ENCODE data around the gene TEN1.
"Not testable (repeated sequence)": the region's sequence is repeated elsewhere in the genome, so short reads cannot be mapped to it uniquely, and the experiment has no call there.

The TEN1 gene

DNA sequence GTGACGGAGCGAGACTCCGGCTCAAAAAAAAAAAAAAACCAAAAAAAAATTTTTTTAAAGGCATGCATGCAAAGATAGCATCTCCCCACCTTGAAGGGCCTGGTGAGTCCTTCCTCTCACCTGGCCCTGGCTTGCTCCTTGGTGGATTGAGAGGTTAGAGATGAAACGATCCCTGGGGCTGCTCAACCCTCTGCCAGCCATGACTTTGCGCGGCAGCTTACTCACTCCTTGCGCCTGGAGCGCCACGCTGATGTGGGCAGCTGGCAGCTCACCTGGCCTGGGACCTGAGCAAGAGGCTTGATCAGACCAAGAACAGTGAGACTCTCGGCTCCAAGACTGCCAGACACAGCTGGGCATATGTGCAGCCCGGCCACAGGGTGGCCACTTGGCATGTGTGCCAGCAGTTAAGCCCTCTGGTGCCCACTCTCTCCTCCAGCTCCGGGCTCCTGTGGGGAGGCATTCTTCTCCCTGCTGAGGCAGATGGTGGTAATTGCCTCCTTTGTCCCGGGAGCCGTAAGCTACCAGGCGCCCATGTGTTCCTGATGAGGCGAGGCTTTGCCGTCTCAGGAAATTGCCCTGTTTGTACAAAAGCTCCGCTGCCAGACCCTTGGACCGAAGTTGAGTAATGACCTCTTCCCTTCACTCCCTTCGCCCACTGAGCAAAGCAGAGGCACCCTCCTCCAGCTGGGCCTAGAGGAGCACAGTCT lies 53.2 kb downstream of the TEN1 start:
- no peak for DNase-seq

DNA sequence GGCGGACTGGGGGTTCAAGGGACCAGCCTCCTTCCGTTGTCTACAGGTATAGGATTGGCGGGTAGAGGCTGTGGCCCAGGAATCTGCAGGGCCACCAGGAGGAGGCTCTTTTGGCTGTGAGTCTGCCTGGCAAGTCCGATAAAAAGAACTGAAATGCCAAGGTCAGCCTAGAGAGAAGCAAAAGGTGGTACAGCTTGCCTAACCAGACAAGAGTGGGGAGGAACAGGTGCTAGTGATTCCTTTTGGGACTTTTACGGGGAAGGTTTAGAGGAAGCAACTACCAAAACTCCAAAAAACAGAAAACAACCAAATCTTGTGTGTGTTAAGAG lies 53.7 kb downstream of the TEN1 start:
- no peak for DNase-seq

DNA sequence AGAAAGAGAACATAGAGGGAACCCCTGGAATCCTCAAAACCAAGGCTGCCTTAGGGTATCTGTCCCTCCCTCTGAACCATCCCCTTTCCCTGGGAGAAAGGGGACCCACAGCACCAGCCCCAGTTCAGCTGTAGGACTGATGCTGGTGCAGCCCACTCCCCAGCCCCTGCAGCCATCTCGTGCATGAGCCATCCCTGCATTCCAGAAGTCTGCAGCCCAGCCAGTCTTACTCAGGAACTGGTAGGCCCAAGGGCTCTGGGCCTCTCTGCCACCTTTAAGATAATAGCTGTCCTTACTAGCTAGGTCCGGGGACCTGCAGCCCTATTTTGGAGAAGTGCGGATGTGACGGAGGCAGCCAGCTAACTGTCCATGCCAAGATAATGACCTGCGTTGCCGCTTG lies 54.1 kb downstream of the TEN1 start:
- no peak for DNase-seq

DNA sequence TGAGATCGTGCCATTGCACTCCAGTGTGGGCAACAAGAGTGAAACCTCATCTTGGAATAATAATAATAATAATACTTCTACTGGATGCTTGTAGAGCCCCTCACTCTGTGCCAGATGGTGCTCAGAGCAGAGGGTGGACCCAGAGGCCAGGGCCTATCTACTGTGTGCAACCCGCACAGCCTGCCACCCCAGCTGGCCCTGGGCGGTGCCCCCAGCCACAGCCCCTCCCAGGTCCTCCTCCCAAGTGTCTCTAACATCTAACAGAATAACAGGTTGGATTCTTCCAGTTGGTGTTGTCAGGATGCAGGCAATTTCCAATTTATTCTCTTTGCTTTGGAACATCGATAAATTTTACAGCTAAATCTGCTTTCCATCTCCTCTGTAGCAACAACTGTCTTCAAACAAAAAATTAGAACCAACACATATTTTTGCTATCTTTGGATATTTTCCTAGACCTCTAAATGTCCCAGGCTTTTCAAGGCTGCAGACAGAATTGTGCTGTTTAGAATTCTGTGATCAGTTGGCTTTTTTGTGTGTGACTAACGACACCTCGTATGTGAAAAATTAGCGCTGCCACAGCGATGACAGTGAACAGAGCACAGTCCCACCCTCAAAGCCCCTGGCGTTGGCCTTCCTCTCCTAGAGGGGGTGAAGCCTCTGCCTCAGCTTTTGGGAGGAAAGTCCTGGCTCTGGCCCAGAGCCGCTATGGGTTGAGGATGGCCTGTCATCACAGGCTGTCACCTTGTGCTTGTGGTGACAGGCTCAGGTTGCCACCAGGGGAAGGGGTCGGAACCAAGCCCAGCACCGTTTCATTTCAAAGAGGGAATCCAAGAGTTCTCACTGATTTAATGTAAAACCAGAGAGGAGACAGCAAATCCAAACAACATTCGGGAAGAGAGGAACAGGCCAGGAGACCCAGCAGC lies 55.6 kb downstream of the TEN1 start:
- no peak for DNase-seq

DNA sequence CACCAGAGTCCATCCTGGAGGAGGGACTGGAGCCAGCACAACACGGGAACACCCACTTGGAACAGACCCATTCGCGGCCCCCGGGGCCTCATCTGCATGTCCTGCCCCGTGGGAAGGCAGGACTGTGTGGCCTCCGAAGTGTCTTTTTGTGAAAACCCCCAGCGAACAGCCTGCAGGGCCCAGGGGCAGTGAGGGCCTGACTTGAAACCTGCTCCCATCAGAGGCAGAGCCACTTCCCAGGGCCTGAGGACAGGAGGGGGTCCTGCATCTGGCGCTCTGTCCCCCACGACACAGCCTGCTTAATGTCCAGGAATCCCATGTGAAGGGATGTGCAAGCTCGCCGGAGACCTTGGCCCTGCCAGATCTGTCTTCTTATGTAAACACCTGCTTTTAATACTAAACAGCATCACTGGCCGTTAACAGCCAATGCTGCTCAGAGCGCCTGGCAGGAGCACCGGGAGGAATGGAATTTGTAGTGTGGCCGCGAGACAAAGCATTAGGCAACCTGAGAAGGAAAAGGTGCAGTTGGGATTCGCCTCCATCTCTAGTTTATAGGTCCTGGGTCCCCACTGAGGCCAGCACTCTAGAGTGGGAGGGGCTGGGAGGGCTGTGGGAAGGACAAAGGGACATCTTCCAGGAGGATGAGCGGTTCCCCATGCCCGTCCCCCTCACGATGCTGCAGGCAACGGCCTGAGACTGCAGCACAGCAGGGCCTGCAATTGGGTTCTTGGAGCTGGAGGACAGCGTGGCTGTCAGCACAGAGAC lies 57.6 kb downstream of the TEN1 start:
- no peak for DNase-seq

DNA sequence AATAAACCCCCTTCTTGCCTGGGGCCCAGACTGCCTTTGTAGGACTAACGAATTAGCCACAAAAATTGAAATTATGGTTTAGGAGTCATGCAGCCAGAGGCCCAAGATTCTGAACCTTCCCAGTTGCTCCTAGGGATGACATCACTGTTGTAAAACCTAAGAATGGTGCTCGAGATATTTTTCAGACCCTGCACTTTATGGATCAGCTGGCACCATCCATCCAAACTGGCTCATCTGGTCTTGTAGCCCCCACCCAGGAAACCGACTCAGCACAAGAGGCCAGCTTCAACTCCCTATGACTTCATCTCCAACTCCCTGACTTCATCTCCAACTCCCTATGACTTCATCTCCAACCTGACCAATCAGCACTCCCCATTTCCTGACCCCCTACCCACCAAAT lies 59.0 kb downstream of the TEN1 start:
- no peak for DNase-seq

DNA sequence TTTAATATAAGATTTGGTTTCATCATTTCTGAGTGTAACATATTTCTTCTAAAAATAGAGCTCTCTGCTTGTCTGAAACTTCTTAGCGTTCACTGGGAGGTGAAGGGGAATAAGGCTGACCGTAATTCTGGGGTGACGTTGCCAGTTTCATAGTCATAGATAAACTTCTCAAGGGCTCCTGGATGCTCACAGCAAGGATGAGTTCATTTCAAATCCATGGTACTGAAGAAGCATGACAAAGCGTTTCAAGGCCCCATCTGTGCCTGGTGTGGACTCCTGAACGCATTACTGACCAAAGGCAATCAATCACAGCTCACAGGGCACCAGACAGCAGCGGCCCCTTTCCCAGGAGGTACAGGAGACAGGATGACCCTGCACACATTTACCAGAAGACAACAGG lies 60.1 kb downstream of the TEN1 start:
- DNase-seq: no peak

DNA sequence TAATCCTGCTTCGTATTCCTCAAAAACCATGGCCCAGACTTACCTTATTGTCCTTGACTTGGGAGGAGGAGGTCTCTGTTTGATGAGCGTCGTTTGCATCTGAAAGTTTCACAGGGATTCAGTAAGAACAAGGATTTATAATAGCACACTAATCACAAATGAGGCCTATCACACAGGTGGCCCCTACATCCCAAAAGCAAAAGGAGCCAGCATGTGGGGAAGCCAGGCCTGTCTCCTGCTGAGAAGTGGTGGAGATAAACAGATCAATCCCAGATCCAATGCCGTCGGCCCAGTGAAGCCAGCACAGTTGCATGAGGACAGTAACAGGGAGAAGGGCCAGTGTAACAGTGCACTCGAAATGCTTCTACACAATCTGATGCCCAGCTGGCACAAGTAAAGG lies 61.3 kb downstream of the TEN1 start:
- no peak for DNase-seq

DNA sequence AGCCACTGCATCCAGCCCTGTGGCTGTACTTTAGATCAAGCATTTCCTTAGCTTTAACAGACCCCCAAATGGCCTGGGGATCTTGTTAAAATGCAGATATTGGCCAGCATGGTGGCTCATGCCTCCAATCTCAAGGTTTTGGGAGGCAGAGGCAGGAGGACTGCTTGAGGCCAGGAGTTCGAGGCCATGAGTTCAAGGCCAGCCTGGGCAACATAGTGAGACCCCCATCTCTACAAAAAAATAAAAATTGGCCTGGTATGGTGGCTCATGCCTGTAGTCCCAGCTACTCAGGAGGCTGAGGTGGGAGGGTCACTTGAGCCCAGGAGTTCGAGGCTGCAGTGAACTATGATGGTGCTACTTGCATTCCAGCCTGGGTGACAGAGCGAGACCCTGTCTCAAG lies 63.8 kb downstream of the TEN1 start:
- not testable (repeated sequence) for DNase-seq

DNA sequence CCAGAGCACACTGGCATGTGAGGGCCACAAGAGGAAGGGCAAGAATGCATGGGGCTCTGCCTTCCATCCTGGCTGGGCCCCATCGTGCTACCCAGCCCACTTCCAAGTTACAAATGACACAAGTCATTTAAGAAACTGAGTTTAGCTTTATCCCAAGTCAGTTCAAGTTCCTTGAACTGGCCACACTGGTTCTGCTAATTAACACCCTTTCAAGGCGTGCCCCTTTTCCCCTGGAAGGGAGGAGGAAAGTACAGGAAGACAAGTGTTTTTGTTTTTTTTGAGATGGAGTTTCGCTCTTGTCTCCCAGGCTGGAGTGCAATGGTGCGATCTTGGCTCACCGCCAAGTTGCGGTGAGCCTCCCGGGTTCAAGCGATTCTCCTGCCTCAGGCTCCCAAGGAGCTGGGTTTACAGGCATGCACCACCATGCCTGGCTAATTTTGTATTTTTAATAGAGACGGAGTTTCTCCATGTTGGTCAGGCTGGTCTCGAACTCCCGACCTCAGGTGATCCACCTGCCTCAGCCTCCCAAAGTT lies 65.5 kb downstream of the TEN1 start:
- DNase-seq: not testable (repeated sequence)

DNA sequence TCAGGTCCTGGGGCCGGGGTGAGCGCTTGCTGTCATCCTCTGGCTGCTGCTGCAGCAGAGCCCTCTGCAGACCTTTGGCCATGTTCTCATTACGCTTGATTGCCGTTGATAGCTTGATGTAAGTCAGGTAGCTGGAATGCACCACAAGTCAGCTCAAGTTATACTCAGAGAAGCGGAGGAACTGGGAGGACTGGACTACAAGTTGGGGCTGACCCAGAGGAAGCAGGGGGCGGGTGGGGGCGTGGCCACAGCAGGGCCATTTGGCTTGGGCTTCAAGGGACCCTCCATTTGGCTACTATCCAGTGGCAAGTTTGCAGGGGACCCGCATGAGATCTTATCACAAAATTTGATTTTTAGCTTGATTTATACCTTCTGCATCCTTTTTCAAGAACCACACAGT lies 67.0 kb downstream of the TEN1 start:
- no peak for DNase-seq

DNA sequence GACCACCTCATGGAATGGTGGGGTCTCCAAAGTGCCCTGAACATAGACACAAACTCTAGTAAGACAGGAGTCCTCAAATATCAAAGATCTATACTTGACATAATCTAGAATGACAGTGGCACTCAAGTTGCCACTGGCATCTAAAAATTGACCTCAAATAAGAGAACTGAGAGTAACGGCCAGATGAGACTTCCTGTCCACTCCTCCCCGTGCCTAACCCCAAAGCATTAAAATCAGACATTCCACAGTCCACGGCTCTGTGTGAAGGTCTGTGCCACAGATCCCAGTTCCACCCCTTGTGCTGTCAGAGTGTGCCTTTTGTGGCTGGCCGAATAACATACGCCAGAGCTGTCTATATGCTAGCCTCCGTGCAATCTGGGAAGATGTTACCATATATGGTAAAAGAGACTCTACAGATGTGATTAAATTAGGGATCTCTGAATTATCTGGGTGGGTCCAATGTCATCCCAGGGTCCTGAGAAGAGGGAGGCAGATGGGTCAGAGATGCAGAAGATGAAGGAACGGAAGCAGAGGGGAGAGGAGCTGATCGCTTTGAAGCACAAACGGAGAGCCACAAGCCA lies 69.1 kb downstream of the TEN1 start:
- no peak for DNase-seq

DNA sequence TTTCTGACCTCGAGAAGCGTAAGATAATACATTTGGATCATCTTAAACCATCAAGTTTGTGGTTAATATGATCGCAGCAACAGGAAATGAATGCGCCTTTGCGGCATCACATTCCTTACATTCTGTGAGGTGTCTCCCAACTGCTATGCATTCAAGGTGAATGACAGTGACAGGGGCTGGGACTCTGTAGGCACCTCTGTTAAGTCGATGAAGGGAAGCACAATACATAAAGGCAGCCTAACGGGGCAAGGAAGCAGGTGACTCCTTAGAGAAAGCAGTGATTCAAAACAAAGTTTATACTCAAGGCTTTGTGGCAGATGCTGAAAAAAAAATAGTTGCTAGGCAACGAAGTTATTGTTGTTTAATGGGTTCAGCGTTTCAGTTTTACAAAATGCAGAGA lies 69.7 kb downstream of the TEN1 start:
- DNase-seq: no peak

DNA sequence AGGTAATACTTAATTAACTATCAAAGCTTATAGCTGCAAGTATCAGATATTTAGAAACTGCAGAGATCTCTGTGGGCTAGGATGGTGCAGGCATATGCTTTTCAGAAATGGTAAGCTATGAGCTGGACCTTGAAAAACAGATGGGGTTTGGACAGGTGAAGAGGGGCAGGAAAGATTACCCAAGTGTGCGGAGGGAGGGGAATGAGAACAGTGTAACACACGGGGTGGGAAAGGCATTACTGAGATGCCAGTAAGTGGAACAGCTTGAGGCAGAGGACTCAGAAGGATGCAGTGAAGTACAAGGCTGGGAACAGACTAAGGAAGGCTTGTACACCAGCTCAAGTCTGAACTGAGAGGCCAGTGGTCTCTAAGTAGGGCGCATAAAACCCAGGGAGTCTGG lies 70.2 kb downstream of the TEN1 start:
- DNase-seq: no peak

DNA sequence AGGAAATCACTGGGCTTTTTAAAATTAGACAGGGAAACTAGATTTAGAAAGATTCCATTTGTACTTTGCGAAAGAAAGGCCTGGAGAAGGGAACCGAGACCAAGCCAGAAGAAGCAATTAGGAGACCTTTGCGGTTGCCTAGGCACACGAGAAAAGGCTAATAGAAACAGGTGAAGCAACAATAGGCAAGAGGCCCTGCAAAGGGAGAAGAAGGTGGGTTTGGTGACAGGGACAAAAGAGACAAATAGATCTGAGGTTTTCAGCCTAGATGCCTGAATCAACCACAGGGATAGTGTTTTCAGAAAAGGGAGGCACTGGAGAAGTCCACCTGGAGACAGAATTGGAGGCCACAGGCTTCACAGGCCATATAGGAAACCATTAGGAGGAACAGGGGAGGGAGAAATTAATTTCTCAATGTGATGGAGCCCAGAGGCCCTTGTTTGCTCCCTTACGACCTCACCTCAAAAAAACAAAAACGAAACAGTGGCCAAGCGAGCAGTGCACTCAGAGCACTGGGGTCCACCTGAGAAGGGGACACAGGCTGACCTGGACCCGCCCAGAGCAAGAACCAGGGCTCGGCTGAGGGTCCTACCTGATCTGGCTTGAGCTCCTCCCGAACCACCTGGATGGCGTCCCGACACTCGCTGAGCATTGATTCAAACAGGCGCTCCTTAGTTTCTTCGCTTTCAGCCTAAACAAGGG lies 70.9 kb downstream of the TEN1 start:
- DNase-seq: no peak
